ENCODE data around the gene BMI1. TPM values are rescaled to one million over a fixed set of nuclear protein-coding genes. Genes with fewer than 3 reads are reported as not detected.
"Not testable (repeated sequence)": the region's sequence is repeated elsewhere in the genome, so short reads cannot be mapped to it uniquely, and the experiment has no call there.

The BMI1 gene
- total and polyA plus RNA-seq, 4 donors = 46.4 to 62.8 (median 55.6) TPM

DNA sequence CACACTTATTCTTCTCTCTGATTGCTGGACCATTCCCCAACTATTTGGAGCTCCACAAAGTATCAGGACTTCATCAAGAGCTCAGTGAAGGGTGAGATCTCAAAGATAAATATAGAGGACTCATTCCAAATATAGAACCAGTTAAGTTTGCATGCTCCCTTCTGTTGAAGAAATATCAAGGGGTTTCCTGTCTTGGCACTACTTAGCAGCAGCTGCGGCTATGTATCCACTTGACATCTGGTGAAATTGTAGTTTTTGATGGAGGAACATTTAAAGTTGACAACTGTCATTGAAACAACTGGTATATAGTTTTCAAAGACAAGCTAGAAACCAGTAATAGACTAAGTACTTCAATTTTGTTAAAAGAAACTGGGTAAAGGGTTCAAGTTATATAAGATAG is 23.4 kb downstream of the BMI1 start:
- Histone ChIP-seq H3K27me3 (ENCODE audit: control insufficient read depth, insufficient read depth, low read length) (peaks cover 79% of the 10 kb centered on the region), H3K27ac (ENCODE audit: low read depth, low read length) (no peak overlapping the region), H3K9me3 (ENCODE audit: control insufficient read depth, insufficient read depth, low read length) (no peaks in the 10 kb centered on the region), H3K4me1 (ENCODE audit: control insufficient read depth, insufficient read depth, low read length) (peaks cover 19% of the 10 kb centered on the region), H3K36me3 (ENCODE audit: control insufficient read depth, insufficient read depth, low read length) (no peaks in the 10 kb centered on the region), H3K4me3 (ENCODE audit: low read depth, low read length) (no peak overlapping the region)
- no CpG with 5 or more reads among the region's 1 CpG for WGBS (ENCODE audit: insufficient coverage)
- peak in 2 of 6 donors; percentile 20 to 22 for DNase-seq (ENCODE audit: low read depth in 4 of 6, low spot score in 6 of 6)

DNA sequence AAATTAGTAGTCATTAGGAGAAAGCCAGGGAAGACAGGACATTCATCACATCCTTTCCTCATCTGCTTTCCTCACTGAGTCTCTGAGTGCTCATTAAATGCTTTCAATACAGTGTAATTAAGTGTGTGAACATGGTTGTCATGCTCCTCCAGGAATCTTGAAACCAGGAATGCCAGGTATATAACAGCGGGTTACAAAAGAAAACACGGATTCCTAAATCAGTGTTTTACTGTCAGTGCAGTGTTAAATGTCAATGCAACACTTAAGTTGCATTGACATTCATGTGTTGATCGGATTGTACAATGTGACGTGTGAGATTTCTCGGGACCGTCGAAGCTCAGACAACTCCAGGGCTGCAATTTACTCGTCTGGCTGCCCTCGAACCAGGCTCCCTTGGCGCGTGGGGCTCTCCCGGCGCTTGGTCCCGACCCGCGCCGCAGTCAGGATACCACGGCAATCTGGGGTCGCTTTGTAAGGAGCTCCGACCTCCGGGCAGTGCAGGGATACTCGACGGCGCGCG is 23.9 kb downstream of the BMI1 start:
- DNase-seq (ENCODE audit: low read depth in 4 of 6, low spot score in 6 of 6) = peak in 2 of 6 donors; percentile 1 to 30
- WGBS (ENCODE audit: insufficient coverage) = 3% methylated on average over 26 of the region's 26 CpGs
- H3K9me3 ChIP-seq (ENCODE audit: control insufficient read depth, insufficient read depth, low read length) = no peaks in the 10 kb centered on the region
- H3K36me3 ChIP-seq (ENCODE audit: control insufficient read depth, insufficient read depth, low read length) = no peaks in the 10 kb centered on the region
- H3K4me1 ChIP-seq (ENCODE audit: control insufficient read depth, insufficient read depth, low read length) = peaks cover 19% of the 10 kb centered on the region
- no peak overlapping the region for H3K27ac ChIP-seq (ENCODE audit: low read depth, low read length)
- H3K27me3 ChIP-seq (ENCODE audit: control insufficient read depth, insufficient read depth, low read length) = peaks cover 73% of the 10 kb centered on the region
- H3K4me3 ChIP-seq (ENCODE audit: low read depth, low read length) = no peak overlapping the region

DNA sequence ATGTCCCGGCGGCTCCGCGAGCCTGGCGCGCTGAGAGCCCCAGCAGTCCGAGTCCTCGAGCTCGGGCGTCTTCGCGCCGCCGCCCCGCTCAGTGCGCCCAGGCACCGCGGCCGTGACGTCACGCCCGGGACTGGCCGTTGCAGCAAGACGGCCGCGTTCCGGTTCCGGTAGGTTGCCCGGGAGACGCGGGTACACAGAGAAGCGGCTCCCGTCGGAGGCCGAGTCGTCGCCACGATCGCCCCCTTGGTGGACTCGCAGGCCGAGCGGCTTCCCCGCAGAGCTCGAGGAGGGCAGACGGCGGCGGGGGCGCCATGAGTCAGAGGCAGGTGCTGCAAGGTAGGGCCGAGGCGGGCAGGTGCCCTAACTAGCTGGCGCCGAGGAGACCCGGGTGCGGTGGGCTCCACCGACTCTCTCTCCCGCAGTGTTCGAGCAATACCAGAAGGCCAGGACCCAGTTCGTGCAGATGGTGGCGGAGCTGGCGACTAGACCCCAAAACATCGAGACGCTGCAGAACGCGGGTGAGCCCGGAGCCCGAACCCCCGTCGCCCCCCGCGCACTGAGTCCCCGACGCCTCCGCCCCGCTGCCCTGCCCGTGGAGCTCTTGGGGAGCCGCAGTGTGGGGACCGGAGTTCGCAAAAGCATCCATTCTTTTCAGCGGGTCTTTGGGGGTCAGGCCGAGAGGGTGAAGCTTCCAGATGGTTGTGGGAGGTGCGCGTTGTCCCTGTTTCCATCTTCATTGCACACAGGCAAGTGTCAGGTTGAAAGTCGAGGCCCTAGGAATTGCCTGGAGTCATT is 24.6 kb downstream of the BMI1 start, which contains the start of gene SPAG6:
Gene SPAG6 (plus strand): TSS at position 196 of the 795 bp plus-strand sequence. CDS start 116 bp downstream, at position 312.
- DNase-seq (ENCODE audit: low read depth in 4 of 6, low spot score in 6 of 6) = peak in 2 of 6 donors; percentile 40 to 60
- H3K27me3 ChIP-seq (ENCODE audit: control insufficient read depth, insufficient read depth, low read length) = peaks cover 67% of the 10 kb centered on the region
- no peak within 1 kb of the TSS for H3K27ac ChIP-seq (ENCODE audit: low read depth, low read length)
- H3K36me3 ChIP-seq (ENCODE audit: control insufficient read depth, insufficient read depth, low read length) = no peaks in the 10 kb centered on the region
- peak within 1 kb of the TSS; percentile 26 for H3K4me3 ChIP-seq (ENCODE audit: low read depth, low read length)
- no peaks in the 10 kb centered on the region for H3K9me3 ChIP-seq (ENCODE audit: control insufficient read depth, insufficient read depth, low read length)
- 1% methylated on average over 83 of the region's 83 CpGs for WGBS (ENCODE audit: insufficient coverage)
- H3K4me1 ChIP-seq (ENCODE audit: control insufficient read depth, insufficient read depth, low read length) = peaks cover 16% of the 10 kb centered on the region

DNA sequence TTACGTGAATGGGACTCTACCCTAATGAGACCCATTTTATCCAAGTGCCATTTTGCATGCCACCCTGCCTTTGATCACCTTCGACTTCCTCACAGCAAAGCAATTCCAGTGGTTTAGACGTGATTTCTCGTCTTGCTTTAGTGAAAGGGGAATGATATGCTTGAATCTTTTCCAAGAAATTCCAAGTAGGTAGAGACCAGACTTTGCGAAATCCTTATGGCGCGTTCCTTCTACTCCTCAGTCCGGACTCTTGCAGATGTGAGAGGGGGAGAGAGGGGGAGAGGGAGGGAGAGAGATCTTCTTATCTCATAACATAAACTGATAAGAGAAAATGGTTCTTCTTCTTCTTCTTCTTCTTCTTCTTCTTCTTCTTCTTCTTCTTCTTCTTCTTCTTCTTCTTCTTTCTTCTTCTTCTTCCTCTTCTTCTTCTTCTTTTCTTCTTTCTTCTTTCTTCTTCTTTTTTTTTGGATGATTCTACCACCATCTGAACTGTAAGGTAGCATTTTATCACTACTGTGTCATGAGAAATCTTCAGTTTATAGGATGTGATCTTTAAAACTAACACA is 25.3 kb downstream of the BMI1 start:
- Histone ChIP-seq H3K4me3 (ENCODE audit: low read depth, low read length) (no peak overlapping the region), H3K4me1 (ENCODE audit: control insufficient read depth, insufficient read depth, low read length) (peaks cover 12% of the 10 kb centered on the region), H3K36me3 (ENCODE audit: control insufficient read depth, insufficient read depth, low read length) (no peaks in the 10 kb centered on the region), H3K9me3 (ENCODE audit: control insufficient read depth, insufficient read depth, low read length) (no peaks in the 10 kb centered on the region), H3K27me3 (ENCODE audit: control insufficient read depth, insufficient read depth, low read length) (peaks cover 64% of the 10 kb centered on the region), H3K27ac (ENCODE audit: low read depth, low read length) (no peak overlapping the region)
- 0% methylated on average over 1 of the region's 8 CpGs for WGBS (ENCODE audit: insufficient coverage)
- DNase-seq (ENCODE audit: low read depth in 4 of 6, low spot score in 6 of 6) = peak in 3 of 6 donors; percentile 21 to 34 (median 26)

DNA sequence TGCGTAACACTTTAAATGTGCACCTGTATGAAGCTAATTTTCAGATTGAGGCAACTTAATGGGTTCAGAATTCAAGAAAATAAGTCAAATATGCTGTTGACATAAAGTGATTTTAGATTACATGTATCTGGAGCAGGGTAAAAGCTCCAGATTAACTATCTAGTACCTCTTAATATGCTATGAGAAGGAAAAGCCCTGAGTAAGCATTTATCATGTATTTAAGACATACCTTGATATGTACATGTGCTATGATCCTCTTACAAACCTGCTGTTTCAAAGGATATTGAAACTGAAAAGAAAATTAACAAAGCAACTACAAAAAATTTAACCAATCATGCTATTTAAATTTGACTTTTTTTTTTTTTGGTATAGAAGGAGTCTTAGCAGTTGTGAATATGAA is 28.9 kb downstream of the BMI1 start:
- Histone ChIP-seq H3K27ac (ENCODE audit: low read depth, low read length) (no peak overlapping the region), H3K36me3 (ENCODE audit: control insufficient read depth, insufficient read depth, low read length) (no peaks in the 10 kb centered on the region), H3K27me3 (ENCODE audit: control insufficient read depth, insufficient read depth, low read length) (peaks cover 30% of the 10 kb centered on the region), H3K4me1 (ENCODE audit: control insufficient read depth, insufficient read depth, low read length) (peaks cover 9% of the 10 kb centered on the region), H3K4me3 (ENCODE audit: low read depth, low read length) (no peak overlapping the region), H3K9me3 (ENCODE audit: control insufficient read depth, insufficient read depth, low read length) (no peaks in the 10 kb centered on the region)
- WGBS (ENCODE audit: insufficient coverage) = no CpG with 5 or more reads among the region's 1 CpG
- DNase-seq (ENCODE audit: low read depth in 4 of 6, low spot score in 6 of 6) = no peak

DNA sequence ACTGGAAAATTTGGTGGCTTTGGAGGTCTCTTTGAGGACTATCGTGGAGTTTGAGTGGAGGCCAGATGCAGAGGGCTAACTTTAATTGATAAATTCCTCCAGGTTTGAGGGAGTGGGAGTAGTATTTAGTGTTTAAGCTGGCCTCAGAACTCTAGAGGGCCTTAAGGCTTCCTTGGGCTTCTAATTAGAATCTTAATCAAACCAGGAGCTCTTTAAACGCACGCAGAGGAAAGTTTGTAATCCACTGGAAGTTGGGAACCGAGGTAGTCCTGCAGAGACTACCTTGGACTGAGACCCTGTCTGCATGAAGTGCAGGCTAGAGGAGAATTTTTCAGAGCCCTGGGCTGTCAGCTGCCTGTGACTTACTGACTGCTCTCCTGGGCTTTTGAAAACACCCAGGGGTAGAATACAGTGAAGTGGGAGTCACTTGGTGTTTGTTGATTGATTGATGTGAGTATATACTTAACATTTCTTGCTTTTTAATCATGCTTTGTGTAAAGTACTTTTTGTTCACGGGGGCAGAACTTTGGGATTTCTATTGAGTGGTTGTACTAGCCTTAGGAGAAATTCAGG is 30.3 kb downstream of the BMI1 start:
- DNase-seq (ENCODE audit: low read depth in 4 of 6, low spot score in 6 of 6) = no peak
- WGBS (ENCODE audit: insufficient coverage) = 93% methylated on average over 3 of the region's 5 CpGs
- H3K9me3 ChIP-seq (ENCODE audit: control insufficient read depth, insufficient read depth, low read length) = no peaks in the 10 kb centered on the region
- H3K27ac ChIP-seq (ENCODE audit: low read depth, low read length) = no peak overlapping the region
- H3K4me1 ChIP-seq (ENCODE audit: control insufficient read depth, insufficient read depth, low read length) = no peaks in the 10 kb centered on the region
- H3K36me3 ChIP-seq (ENCODE audit: control insufficient read depth, insufficient read depth, low read length) = no peaks in the 10 kb centered on the region
- no peak overlapping the region for H3K4me3 ChIP-seq (ENCODE audit: low read depth, low read length)
- peaks cover 15% of the 10 kb centered on the region for H3K27me3 ChIP-seq (ENCODE audit: control insufficient read depth, insufficient read depth, low read length)

DNA sequence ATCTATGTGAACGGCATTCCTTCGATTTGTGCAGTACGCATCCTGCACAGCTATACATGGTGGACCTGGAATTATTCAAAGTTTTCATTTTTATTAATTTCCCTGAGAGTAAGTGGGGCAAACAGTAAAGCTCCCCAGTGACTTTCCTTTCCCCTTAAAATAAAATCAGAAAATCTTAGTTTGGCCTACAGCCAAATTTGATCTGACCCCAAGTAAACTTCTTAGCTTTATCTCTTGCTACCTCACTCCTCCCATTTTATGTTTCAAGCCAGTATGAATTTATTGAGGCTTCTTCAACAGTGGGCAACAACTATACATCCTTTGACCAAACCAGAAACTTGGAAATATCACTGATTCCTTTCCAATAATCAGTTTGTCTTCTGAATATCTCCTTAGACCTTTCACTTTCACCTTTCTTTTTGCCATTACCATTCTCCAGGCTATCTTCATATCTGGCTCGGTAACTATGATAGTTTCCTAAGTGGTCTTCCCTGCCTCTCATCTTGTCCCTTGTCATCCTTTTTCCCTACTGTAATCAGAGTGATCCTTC is 35.5 kb downstream of the BMI1 start:
- Histone ChIP-seq H3K4me1 (ENCODE audit: control insufficient read depth, insufficient read depth, low read length) (no peaks in the 10 kb centered on the region), H3K27me3 (ENCODE audit: control insufficient read depth, insufficient read depth, low read length) (no peaks in the 10 kb centered on the region), H3K27ac (ENCODE audit: low read depth, low read length) (no peak overlapping the region), H3K36me3 (ENCODE audit: control insufficient read depth, insufficient read depth, low read length) (no peaks in the 10 kb centered on the region), H3K4me3 (ENCODE audit: low read depth, low read length) (no peak overlapping the region), H3K9me3 (ENCODE audit: control insufficient read depth, insufficient read depth, low read length) (no peaks in the 10 kb centered on the region)
- 88% methylated on average over 1 of the region's 4 CpGs for WGBS (ENCODE audit: insufficient coverage)
- no peak for DNase-seq (ENCODE audit: low read depth in 4 of 6, low spot score in 6 of 6)

DNA sequence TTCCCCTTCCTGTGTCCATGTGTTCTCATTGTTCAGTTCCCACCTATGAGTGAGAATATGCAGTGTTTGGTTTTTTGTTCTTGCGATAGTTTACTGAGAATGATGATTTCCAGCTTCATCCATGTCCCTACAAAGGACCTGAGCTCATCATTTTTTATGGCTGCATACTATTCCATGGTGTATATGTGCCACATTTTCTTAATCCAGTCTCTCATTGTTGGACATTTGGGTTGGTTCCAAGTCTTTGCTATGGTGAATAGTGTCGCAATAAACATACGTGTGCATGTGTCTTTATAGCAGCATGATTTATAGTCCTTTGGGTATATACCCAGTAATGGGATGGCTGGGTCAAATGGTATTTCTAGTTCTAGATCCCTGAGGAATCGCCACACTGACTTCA is 36.9 kb downstream of the BMI1 start:
- not testable (repeated sequence) for H3K27ac ChIP-seq (ENCODE audit: low read depth, low read length); H3K9me3 ChIP-seq (ENCODE audit: control insufficient read depth, insufficient read depth, low read length); H3K27me3 ChIP-seq (ENCODE audit: control insufficient read depth, insufficient read depth, low read length); DNase-seq (ENCODE audit: low read depth in 4 of 6, low spot score in 6 of 6); H3K4me3 ChIP-seq (ENCODE audit: low read depth, low read length); H3K36me3 ChIP-seq (ENCODE audit: control insufficient read depth, insufficient read depth, low read length); H3K4me1 ChIP-seq (ENCODE audit: control insufficient read depth, insufficient read depth, low read length)
- WGBS (ENCODE audit: insufficient coverage) = no CpG with 5 or more reads among the region's 4 CpGs

DNA sequence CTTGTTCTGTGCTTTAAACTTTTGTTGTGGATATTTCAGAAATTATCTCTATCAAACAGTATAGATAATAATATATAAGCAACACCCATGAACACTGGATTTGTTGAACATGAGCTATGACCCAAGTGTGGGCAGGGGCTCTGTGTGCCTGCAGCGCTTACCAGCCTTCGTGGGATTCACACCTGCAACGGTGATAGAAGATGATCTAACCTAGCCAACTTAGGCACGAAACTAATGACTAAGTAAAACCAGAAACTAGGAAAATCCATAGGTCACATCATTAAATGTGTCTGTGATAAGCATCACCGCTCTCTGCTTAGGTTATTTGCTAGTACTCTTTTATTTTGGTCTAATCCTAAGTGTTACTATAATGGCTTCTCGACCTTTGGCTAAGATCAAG is 42.4 kb downstream of the BMI1 start:
- no peaks in the 10 kb centered on the region for H3K9me3 ChIP-seq (ENCODE audit: control insufficient read depth, insufficient read depth, low read length)
- H3K36me3 ChIP-seq (ENCODE audit: control insufficient read depth, insufficient read depth, low read length) = no peaks in the 10 kb centered on the region
- H3K4me1 ChIP-seq (ENCODE audit: control insufficient read depth, insufficient read depth, low read length) = no peaks in the 10 kb centered on the region
- H3K27me3 ChIP-seq (ENCODE audit: control insufficient read depth, insufficient read depth, low read length) = no peaks in the 10 kb centered on the region
- no CpG with 5 or more reads among the region's 6 CpGs for WGBS (ENCODE audit: insufficient coverage)
- H3K27ac ChIP-seq (ENCODE audit: low read depth, low read length) = no peak overlapping the region
- H3K4me3 ChIP-seq (ENCODE audit: low read depth, low read length) = no peak overlapping the region
- no peak for DNase-seq (ENCODE audit: low read depth in 4 of 6, low spot score in 6 of 6)
